ENCODE results near the gene NDUFS8. TPM values are rescaled to one million over a fixed set of nuclear protein-coding genes. Genes with fewer than 3 reads are reported as not detected.

Gene NDUFS8
- total and polyA plus RNA-seq, 2 of the 13 experiments (the other 11 are each of a cell fraction or from before 2014, with no cell fraction given), result 96.7 to 158 TPM

- TF ChIP-seq ZHX1 (CRISPR knock-in tag; IDR thresholded peaks at IDR 0.05; ENCODE audit: low read depth), result no peak
- TF ChIP-seq SRY (CRISPR knock-in tag; IDR thresholded peaks at IDR 0.05), result no peak
- TF ChIP-seq AGO1 (IDR thresholded peaks at IDR 0.05; ENCODE audit: low read depth, low read length, poor library complexity, severe bottlenecking), result no peak
- TF ChIP-seq HNRNPUL1 (IDR thresholded peaks at IDR 0.05; ENCODE audit: low read depth, low read length), result no peak
- TF ChIP-seq CHD2 (IDR thresholded peaks at IDR 0.05; ENCODE audit: low read depth, low read length), result no peak
- peak; percentile 35 for TF ChIP-seq PTBP1 (IDR thresholded peaks at IDR 0.05; ENCODE audit: low read depth, low read length, poor library complexity, severe bottlenecking)
- TF ChIP-seq ZNF670 (CRISPR knock-in tag; IDR thresholded peaks at IDR 0.05; ENCODE audit: borderline replicate concordance), result 0 out of 2 replicates have a peak, but pooled peaks have one; percentile 30
- TF ChIP-seq AFF4 (CRISPR knock-in tag; IDR thresholded peaks at IDR 0.05), result no peak
- TF ChIP-seq ARID2 (CRISPR knock-in tag; IDR thresholded peaks at IDR 0.05; ENCODE audit: borderline replicate concordance), result peak; percentile 50; the same call in 1 of the 2 replicates
- no peak for TF ChIP-seq TEF (CRISPR knock-in tag; IDR thresholded peaks at IDR 0.05)
- no peak for TF ChIP-seq ZNF782 (CRISPR knock-in tag; IDR thresholded peaks at IDR 0.05; ENCODE audit: borderline replicate concordance)
- TF ChIP-seq CEBPB (IDR thresholded peaks at IDR 0.05; ENCODE audit: borderline replicate concordance, low read depth, low read length), result no peak
- no peak for TF ChIP-seq FUBP1 (CRISPR knock-in tag; IDR thresholded peaks at IDR 0.05; ENCODE audit: borderline replicate concordance)
- no peak for TF ChIP-seq YY1 (IDR thresholded peaks at IDR 0.05; ENCODE audit: insufficient read depth, insufficient replicate concordance, low read depth, low read length)
- no peak for TF ChIP-seq NFKBIZ (CRISPR knock-in tag; IDR thresholded peaks at IDR 0.05)
- TF ChIP-seq RARA (CRISPR knock-in tag; IDR thresholded peaks at IDR 0.05), result no peak
- no peak for TF ChIP-seq ZNF891 (CRISPR knock-in tag; IDR thresholded peaks at IDR 0.05)
- no peak for TF ChIP-seq ZNF713 (CRISPR knock-in tag; IDR thresholded peaks at IDR 0.05)
- TF ChIP-seq TBX3 (IDR thresholded peaks at IDR 0.05; ENCODE audit: borderline replicate concordance), result no peak
- TF ChIP-seq ZNF446 (CRISPR knock-in tag; IDR thresholded peaks at IDR 0.05), result no peak
Measured at GRCh38 chr11:68038718-68039525, 8.4 kb downstream of the NDUFS8 start, which contains the start of gene TCIRG1 (continued).
